RWPE1 (cell line): ENCODE results near the gene SATB1.

Experiments
- CTCF ChIA-PET: fragments of 350-600 bp; sonication (Branson Sonifier 250); formaldehyde crosslinking; extraction: SDS; loops from one replicate; lab custom pipeline; 2021; lab: Yijun Ruan, JAX
- POLR2A ChIA-PET: fragments of 400-600 bp; formaldehyde crosslinking; extraction: SDS; loops from one replicate; lab custom pipeline; 2020; ENCODE audit warnings: antibody characterized with exemption; ENCODE audit not compliant: low non-redundant PET; lab: Yijun Ruan, JAX
- DNase-seq: peaks from one replicate; pipeline ENCODE4 v3.0.0; 2012; ENCODE audit warnings: low spot score
- H3K27ac ChIP-seq: fragments of 450-650 bp; 2 replicates; pipeline ENCODE4 v1.5.1; 2017
- CTCF ChIP-seq: fragments of 450-650 bp; conservative IDR thresholded peaks from 2 replicates; pipeline ENCODE4 v1.5.1; 2017; ENCODE audit warnings: low read depth, mild to moderate bottlenecking

Gene SATB1

GRCh38 chr3:18416332-18416731, 8.8 kb downstream of the SATB1 start:
- ChIA-PET POLR2A (no interaction called here), CTCF (interaction anchor here (0.8 kb wide), 1 partner anchor 1109 kb away, joined by 3 read pairs; no protein-coding TSS in a partner anchor)
- H3K27ac ChIP-seq = no peak overlapping the region
- TF ChIP-seq CTCF = no peak
- DNase-seq = no peak

- ChIA-PET CTCF (interaction anchor here (0.8 kb wide), 1 partner anchor 1109 kb away, joined by 3 read pairs; no protein-coding TSS in a partner anchor), POLR2A (no interaction called here)
- no peak overlapping the region for H3K27ac ChIP-seq
- no peak for DNase-seq
- no peak for TF ChIP-seq CTCF
These were observed 9.3 kb downstream of the SATB1 start for GRCh38 chr3:18415839-18416238.

GRCh38 chr3:18415167-18415566, 10.0 kb downstream of the SATB1 start:
- CTCF ChIA-PET = no interaction called here

GRCh38 chr3:18412684-18413083, 12.5 kb downstream of the SATB1 start:
- DNase-seq = no peak
- no peak overlapping the region for H3K27ac ChIP-seq
- ChIA-PET CTCF (no interaction called here), POLR2A (no interaction called here)
- TF ChIP-seq CTCF = no peak

More at GRCh38 chr3:18415167-18415566, 10.0 kb downstream of the SATB1 start:
- POLR2A ChIA-PET = no interaction called here
- no peak for DNase-seq
- TF ChIP-seq CTCF = no peak
- H3K27ac ChIP-seq = no peak overlapping the region

- H3K27ac ChIP-seq = no peak overlapping the region
- CTCF ChIA-PET = interaction anchor here (0.6 kb wide), 1 partner anchor 175 kb away, joined by 5 read pairs; no protein-coding TSS in a partner anchor
- POLR2A ChIA-PET = no interaction called here
- no peak for TF ChIP-seq CTCF
- DNase-seq = no peak
These were observed 13.6 kb downstream of the SATB1 start for GRCh38 chr3:18411541-18411940.

GRCh38 chr3:18410205-18410604, 14.9 kb downstream of the SATB1 start:
- ChIA-PET CTCF (no interaction called here), POLR2A (no interaction called here)
- no peak for TF ChIP-seq CTCF
- no peak for DNase-seq
- H3K27ac ChIP-seq = no peak overlapping the region

GRCh38 chr3:18409266-18409665, 15.9 kb downstream of the SATB1 start:
- H3K27ac ChIP-seq = no peak overlapping the region
- ChIA-PET CTCF (no interaction called here), POLR2A (no interaction called here)
- no peak for DNase-seq
- TF ChIP-seq CTCF = no peak
